Muscle of leg (tissue), 11 donors: ENCODE measurements around the gene PTBP3. TPM values are rescaled to one million over a fixed set of nuclear protein-coding genes. Genes with fewer than 3 reads are reported as not detected.
"Not testable (repeated sequence)": the region's sequence is repeated elsewhere in the genome, so short reads cannot be mapped to it uniquely, and the experiment has no call there.

Experiments used
- DNase-seq: peaks from one replicate; pipeline ENCODE4 v3.0.0; 2013
- H3K27ac ChIP-seq: one replicate; pipeline ENCODE4 v1.5.1; 2013; ENCODE audit warnings: mild to moderate bottlenecking, low read length, control low read depth
- H3K27me3 ChIP-seq: one replicate; pipeline ENCODE4 v1.6.1; 2013; ENCODE audit warnings: low read length; ENCODE audit not compliant: control insufficient read depth, insufficient read depth
- H3K36me3 ChIP-seq: one replicate; pipeline ENCODE4 v1.6.1; 2013; ENCODE audit warnings: low read length; ENCODE audit not compliant: control insufficient read depth, insufficient read depth
- H3K4me1 ChIP-seq: one replicate; pipeline ENCODE4 v1.6.1; 2013; ENCODE audit warnings: low read length; ENCODE audit not compliant: control insufficient read depth, insufficient read depth
- H3K4me3 ChIP-seq: one replicate; pipeline ENCODE4 v1.5.1; 2013; ENCODE audit warnings: low read length, control low read depth
- H3K9me3 ChIP-seq: replicated peaks from 2 replicates; pipeline ENCODE4 v1.6.1; 2013; ENCODE audit warnings: low read depth, low read length; ENCODE audit not compliant: control insufficient read depth
- WGBS: methylation state at CpG from one replicate; pipeline ENCODE4 v1.1.5; 2013; ENCODE audit warnings: missing lambda C conversion rate; ENCODE audit not compliant: insufficient coverage; 5-methylcytosine and 5-hydroxymethylcytosine counted together
- polyA plus RNA-seq, 8 donors: library from polyadenylated mRNA; unstranded; fragments of 120-200 nt; gene quantifications; one replicate each; pipeline versions ENCODE4 v1.2.1 to v1.2.3, GENCODE V29; 2013; ENCODE audit warnings: inconsistent platforms in 1 of 8, low replicate concordance in 1 of 8; ENCODE audit not compliant: insufficient read length in 8 of 8, insufficient read depth in 1 of 8
- total RNA-seq: library from RNA; stranded (reverse); fragments of 120-200 nt; gene quantifications from one replicate; pipeline ENCODE4 v1.2.4, GENCODE V29; 2013

PTBP3 gene
- total and polyA plus RNA-seq, 9 donors: 11.3 to 21.9 (median 15.0) TPM

- H3K9me3 ChIP-seq: no peaks in the 10 kb centered on the region
- H3K4me3 ChIP-seq: peak overlapping the region; percentile 96
- no peaks in the 10 kb centered on the region for H3K36me3 ChIP-seq
- DNase-seq: no peak
- WGBS: no CpG with 5 or more reads among the region's 1 CpG
- H3K27me3 ChIP-seq: no peaks in the 10 kb centered on the region
- no peak overlapping the region for H3K27ac ChIP-seq
- H3K4me1 ChIP-seq: peaks cover 3% of the 10 kb centered on the region
Observed at GRCh38 chr9:112377684-112378327, 44.4 kb upstream of the PTBP3 start.

- Histone ChIP-seq H3K4me1 (peaks cover 3% of the 10 kb centered on the region), H3K27me3 (no peaks in the 10 kb centered on the region), H3K27ac (no peak overlapping the region), H3K4me3 (no peak overlapping the region), H3K36me3 (no peaks in the 10 kb centered on the region), H3K9me3 (no peaks in the 10 kb centered on the region)
- 100% methylated on average over 1 of the region's 2 CpGs for WGBS
- no peak for DNase-seq
Observed at GRCh38 chr9:112377087-112377486, 43.7 kb upstream of the PTBP3 start.

- Histone ChIP-seq H3K4me3 (no peak overlapping the region), H3K36me3 (no peaks in the 10 kb centered on the region), H3K9me3 (peaks cover 5% of the 10 kb centered on the region), H3K4me1 (peaks cover 3% of the 10 kb centered on the region), H3K27me3 (no peaks in the 10 kb centered on the region), H3K27ac (no peak overlapping the region)
- DNase-seq: no peak
- 95% methylated on average over 3 of the region's 5 CpGs for WGBS
Observed at GRCh38 chr9:112375361-112375760, 41.9 kb upstream of the PTBP3 start.

- DNase-seq, H3K27me3 ChIP-seq, H3K27ac ChIP-seq, H3K9me3 ChIP-seq, H3K4me1 ChIP-seq, H3K36me3 ChIP-seq, H3K4me3 ChIP-seq: not testable (repeated sequence)
- WGBS: no CpG with 5 or more reads among the region's 2 CpGs
Observed at GRCh38 chr9:112374232-112374631, 40.8 kb upstream of the PTBP3 start.

- H3K9me3 ChIP-seq, H3K4me3 ChIP-seq, DNase-seq, H3K27me3 ChIP-seq, H3K4me1 ChIP-seq, H3K36me3 ChIP-seq, H3K27ac ChIP-seq: not testable (repeated sequence)
- WGBS: no CpG with 5 or more reads among the region's 2 CpGs
Observed at GRCh38 chr9:112373666-112374065, 40.2 kb upstream of the PTBP3 start.

- no peaks in the 10 kb centered on the region for H3K27me3 ChIP-seq
- no peak overlapping the region for H3K27ac ChIP-seq
- H3K4me1 ChIP-seq: no peaks in the 10 kb centered on the region
- H3K9me3 ChIP-seq: peaks cover 19% of the 10 kb centered on the region
- DNase-seq: no peak
- WGBS: no CpG with 5 or more reads among the region's 1 CpG
- no peak overlapping the region for H3K4me3 ChIP-seq
- H3K36me3 ChIP-seq: no peaks in the 10 kb centered on the region
Observed at GRCh38 chr9:112371060-112371459, 37.6 kb upstream of the PTBP3 start.

- Histone ChIP-seq H3K36me3 (no peaks in the 10 kb centered on the region), H3K4me1 (no peaks in the 10 kb centered on the region), H3K27ac (no peak overlapping the region), H3K9me3 (peaks cover 19% of the 10 kb centered on the region), H3K4me3 (no peak overlapping the region), H3K27me3 (no peaks in the 10 kb centered on the region)
- no peak for DNase-seq
- WGBS: no CpG with 5 or more reads among the region's 1 CpG
Observed at GRCh38 chr9:112369817-112370216, 36.4 kb upstream of the PTBP3 start.

- no peak for DNase-seq
- H3K4me1 ChIP-seq: no peaks in the 10 kb centered on the region
- H3K27ac ChIP-seq: no peak overlapping the region
- H3K4me3 ChIP-seq: no peak overlapping the region
- H3K36me3 ChIP-seq: no peaks in the 10 kb centered on the region
- peaks cover 19% of the 10 kb centered on the region for H3K9me3 ChIP-seq
- no peaks in the 10 kb centered on the region for H3K27me3 ChIP-seq
Observed at GRCh38 chr9:112367465-112367864, 34.0 kb upstream of the PTBP3 start.

- H3K9me3 ChIP-seq: peaks cover 19% of the 10 kb centered on the region
- H3K4me1 ChIP-seq: no peaks in the 10 kb centered on the region
- H3K4me3 ChIP-seq: no peak overlapping the region
- H3K27me3 ChIP-seq: no peaks in the 10 kb centered on the region
- 100% methylated on average over 2 of the region's 3 CpGs for whole genome bisulfite sequencing
- no peak overlapping the region for H3K27ac ChIP-seq
- H3K36me3 ChIP-seq: no peaks in the 10 kb centered on the region
- DNase-seq: no peak
Observed at GRCh38 chr9:112366591-112366990, 33.2 kb upstream of the PTBP3 start.

- DNase-seq, H3K4me3 ChIP-seq: not testable (repeated sequence)
- 100% methylated on average over 1 of the region's 3 CpGs for WGBS
Observed at GRCh38 chr9:112365257-112365656, 31.8 kb upstream of the PTBP3 start.

GRCh38 chr9:112364761-112365160 lies 31.3 kb upstream of the PTBP3 start:
- no peaks in the 10 kb centered on the region for H3K36me3 ChIP-seq
- DNase-seq: no peak
- H3K4me3 ChIP-seq: no peak overlapping the region
- peaks cover 12% of the 10 kb centered on the region for H3K9me3 ChIP-seq
- no peaks in the 10 kb centered on the region for H3K27me3 ChIP-seq
- no peak overlapping the region for H3K27ac ChIP-seq
- WGBS: 83% methylated on average over 2 of the region's 3 CpGs
- H3K4me1 ChIP-seq: no peaks in the 10 kb centered on the region

More at GRCh38 chr9:112365257-112365656, 31.8 kb upstream of the PTBP3 start:
- H3K4me1 ChIP-seq, H3K27ac ChIP-seq, H3K36me3 ChIP-seq, H3K27me3 ChIP-seq: not testable (repeated sequence)
- H3K9me3 ChIP-seq: peaks cover 13% of the 10 kb centered on the region
